Activated naive CD8-positive, alpha-beta T cell treated with anti-CD3 and anti-CD28 coated beads, Interleukin-2, amount 50 U/mL, for 24 hours (primary cell): ENCODE measurements around the gene HDAC7.

ENCODE experiments used
- ATAC-seq: fragments of 150-1000 bp; cut with Tn5 transposase; one replicate; pipeline ENCODE4 v1.10.0; 2021
- DNase-seq: peaks from one replicate; pipeline ENCODE4 v3.0.0; 2021
- H3K27ac Mint-ChIP-seq: one replicate; pipeline ENCODE4 v1.8.0; 2021; ENCODE audit warnings: mild to moderate bottlenecking, mixed read lengths
- H3K27me3 Mint-ChIP-seq: one replicate; pipeline ENCODE4 v1.8.0; 2021; ENCODE audit warnings: mixed read lengths
- H3K36me3 Mint-ChIP-seq: one replicate; pipeline ENCODE4 v1.8.0; 2021; ENCODE audit warnings: low read depth, mixed read lengths
- H3K4me1 Mint-ChIP-seq: one replicate; pipeline ENCODE4 v1.8.0; 2021; ENCODE audit warnings: mixed read lengths
- H3K4me3 Mint-ChIP-seq: one replicate; pipeline ENCODE4 v1.8.0; 2021; ENCODE audit warnings: mild to moderate bottlenecking, moderate library complexity, mixed read lengths
- H3K9me3 Mint-ChIP-seq: one replicate; pipeline ENCODE4 v1.8.0; 2021; ENCODE audit warnings: mixed read lengths

Gene HDAC7

DNA sequence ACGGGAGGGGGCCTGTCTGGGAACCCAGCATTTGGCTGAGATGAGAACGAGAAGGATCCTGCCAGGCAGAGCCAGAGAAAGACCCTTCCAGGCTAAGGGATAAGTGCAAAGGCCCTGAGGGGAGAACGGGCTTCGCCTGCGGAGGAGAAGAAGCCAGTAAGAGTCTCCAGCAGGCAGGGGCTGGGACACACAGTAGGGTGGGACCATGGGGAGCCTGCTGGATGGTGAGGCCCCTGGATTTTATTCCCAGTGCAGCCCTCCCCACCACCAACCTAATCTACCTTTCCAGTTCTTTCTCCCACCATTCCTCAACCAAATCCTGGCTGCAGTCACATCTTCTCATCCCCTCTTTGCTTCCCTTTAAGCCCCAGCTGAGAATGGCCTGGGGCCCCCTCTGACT, 73.6 kb downstream of the HDAC7 start:
- H3K4me3 Mint-ChIP-seq = no peak overlapping the region
- no peak for ATAC-seq
- no peaks in the 10 kb centered on the region for H3K36me3 Mint-ChIP-seq
- DNase-seq = no peak
- peaks cover 4% of the 10 kb centered on the region for H3K27me3 Mint-ChIP-seq
- H3K4me1 Mint-ChIP-seq = peaks cover 10% of the 10 kb centered on the region
- no peak overlapping the region for H3K27ac Mint-ChIP-seq
- no peaks in the 10 kb centered on the region for H3K9me3 Mint-ChIP-seq

- Mint-ChIP-seq H3K4me1 (peaks cover 15% of the 10 kb centered on the region), H3K36me3 (no peaks in the 10 kb centered on the region), H3K27me3 (peaks cover 4% of the 10 kb centered on the region), H3K27ac (no peak overlapping the region), H3K9me3 (no peaks in the 10 kb centered on the region), H3K4me3 (no peak overlapping the region)
- DNase-seq = no peak
- ATAC-seq = no peak
Observed at GRCh38 chr12:47745485-47746041, 74.1 kb downstream of the HDAC7 start.

DNA sequence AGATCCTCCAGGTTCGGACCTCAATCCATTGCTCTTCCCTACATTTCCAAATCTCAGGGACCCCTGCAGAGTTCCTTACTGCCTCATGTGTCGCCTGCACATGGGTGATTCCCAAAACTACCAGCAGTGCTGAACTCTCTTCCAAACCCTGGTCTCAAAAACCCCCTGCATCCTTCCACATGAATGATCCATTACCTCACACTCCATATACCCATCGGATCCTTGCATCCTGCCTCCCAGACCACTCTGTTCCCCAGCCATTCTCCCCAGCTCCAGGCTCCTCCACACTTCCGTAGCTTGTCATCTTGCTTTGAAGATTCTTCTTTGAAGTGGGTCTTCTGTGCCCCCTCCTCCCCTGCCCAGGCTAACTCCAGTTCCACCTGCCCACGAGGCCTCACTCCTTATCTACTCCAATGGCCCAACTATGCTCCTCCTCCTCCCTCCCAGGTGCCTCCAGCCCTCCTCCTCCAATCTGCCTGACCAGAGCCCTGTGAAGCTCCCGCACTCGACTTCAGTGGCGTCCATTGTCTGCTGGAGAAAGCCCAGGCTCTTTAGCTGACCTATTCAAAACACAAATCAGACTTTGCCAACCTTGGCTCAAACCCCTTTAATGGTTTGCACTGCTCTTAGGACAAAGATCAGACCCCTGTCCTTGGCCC, 74.8 kb downstream of the HDAC7 start:
- Mint-ChIP-seq H3K4me1 (peaks cover 19% of the 10 kb centered on the region), H3K9me3 (no peaks in the 10 kb centered on the region), H3K27ac (no peak overlapping the region), H3K4me3 (no peak overlapping the region), H3K27me3 (peaks cover 4% of the 10 kb centered on the region), H3K36me3 (no peaks in the 10 kb centered on the region)
- DNase-seq = no peak
- no peak for ATAC-seq

- no peaks in the 10 kb centered on the region for H3K36me3 Mint-ChIP-seq
- DNase-seq (peak; percentile 53), ATAC-seq (no peak)
- H3K27ac Mint-ChIP-seq = no peak overlapping the region
- H3K9me3 Mint-ChIP-seq = no peaks in the 10 kb centered on the region
- H3K4me1 Mint-ChIP-seq = peaks cover 24% of the 10 kb centered on the region
- H3K4me3 Mint-ChIP-seq = no peak overlapping the region
- H3K27me3 Mint-ChIP-seq = peaks cover 4% of the 10 kb centered on the region
Observed at GRCh38 chr12:47744005-47744651, 75.6 kb downstream of the HDAC7 start.

- Mint-ChIP-seq H3K27ac (no peak overlapping the region), H3K4me3 (no peak overlapping the region), H3K4me1 (peaks cover 26% of the 10 kb centered on the region), H3K9me3 (no peaks in the 10 kb centered on the region), H3K36me3 (no peaks in the 10 kb centered on the region), H3K27me3 (peaks cover 4% of the 10 kb centered on the region)
- DNase-seq (no peak), ATAC-seq (no peak)
Observed at GRCh38 chr12:47743311-47743860, 76.3 kb downstream of the HDAC7 start.

- Mint-ChIP-seq H3K36me3 (no peaks in the 10 kb centered on the region), H3K4me1 (peaks cover 26% of the 10 kb centered on the region), H3K4me3 (no peak overlapping the region), H3K9me3 (no peaks in the 10 kb centered on the region), H3K27ac (no peak overlapping the region), H3K27me3 (peaks cover 4% of the 10 kb centered on the region)
- ATAC-seq (no peak), DNase-seq (peak; percentile 84)
Observed at GRCh38 chr12:47742253-47742825, 77.4 kb downstream of the HDAC7 start.

GRCh38 chr12:47741340-47741703, 78.4 kb downstream of the HDAC7 start:
- Mint-ChIP-seq H3K27me3 (peaks cover 4% of the 10 kb centered on the region), H3K27ac (no peak overlapping the region), H3K9me3 (no peaks in the 10 kb centered on the region), H3K4me1 (peaks cover 26% of the 10 kb centered on the region), H3K36me3 (no peaks in the 10 kb centered on the region), H3K4me3 (no peak overlapping the region)
- DNase-seq = peak; percentile 71
- peak; percentile 50 for ATAC-seq

- no peak overlapping the region for H3K27ac Mint-ChIP-seq
Observed at GRCh38 chr12:47740606-47741339, 78.9 kb downstream of the HDAC7 start.

GRCh38 chr12:47739979-47740378, 79.7 kb downstream of the HDAC7 start:
- H3K27ac Mint-ChIP-seq = no peak overlapping the region
- no peak overlapping the region for H3K4me3 Mint-ChIP-seq
- ATAC-seq (no peak), DNase-seq (no peak)
- H3K4me1 Mint-ChIP-seq = peaks cover 26% of the 10 kb centered on the region
- H3K36me3 Mint-ChIP-seq = no peaks in the 10 kb centered on the region
- no peaks in the 10 kb centered on the region for H3K9me3 Mint-ChIP-seq
- peaks cover 2% of the 10 kb centered on the region for H3K27me3 Mint-ChIP-seq

More at GRCh38 chr12:47740606-47741339, 78.9 kb downstream of the HDAC7 start:
- Mint-ChIP-seq H3K4me1 (peaks cover 26% of the 10 kb centered on the region), H3K4me3 (no peak overlapping the region), H3K36me3 (no peaks in the 10 kb centered on the region), H3K27me3 (peaks cover 4% of the 10 kb centered on the region), H3K9me3 (no peaks in the 10 kb centered on the region)
- ATAC-seq (no peak), DNase-seq (no peak)

DNA sequence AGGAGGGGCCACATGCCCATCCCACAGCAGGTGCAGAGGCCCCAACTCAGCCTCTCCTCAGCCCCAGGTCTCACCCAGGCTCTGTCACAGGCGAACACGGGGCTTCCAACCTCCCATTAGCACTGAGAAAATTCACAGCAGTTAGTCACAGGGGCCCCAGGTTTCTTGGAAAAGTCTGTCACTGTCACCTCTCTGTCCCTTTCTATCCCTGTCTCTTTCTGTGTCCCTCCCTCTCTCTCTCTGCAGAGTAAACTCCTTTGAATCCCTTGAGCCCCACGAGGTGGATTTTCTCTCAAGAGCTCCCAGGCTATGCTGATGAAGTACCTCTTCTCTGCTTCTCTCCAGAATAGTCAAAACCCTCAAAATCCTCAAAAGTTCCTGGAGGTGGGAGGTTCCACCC, 80.4 kb downstream of the HDAC7 start:
- no peak overlapping the region for H3K4me3 Mint-ChIP-seq
- no peaks in the 10 kb centered on the region for H3K36me3 Mint-ChIP-seq
- H3K9me3 Mint-ChIP-seq = no peaks in the 10 kb centered on the region
- no peak overlapping the region for H3K27ac Mint-ChIP-seq
- peaks cover 26% of the 10 kb centered on the region for H3K4me1 Mint-ChIP-seq
- DNase-seq (no peak), ATAC-seq (no peak)
- no peaks in the 10 kb centered on the region for H3K27me3 Mint-ChIP-seq

DNA sequence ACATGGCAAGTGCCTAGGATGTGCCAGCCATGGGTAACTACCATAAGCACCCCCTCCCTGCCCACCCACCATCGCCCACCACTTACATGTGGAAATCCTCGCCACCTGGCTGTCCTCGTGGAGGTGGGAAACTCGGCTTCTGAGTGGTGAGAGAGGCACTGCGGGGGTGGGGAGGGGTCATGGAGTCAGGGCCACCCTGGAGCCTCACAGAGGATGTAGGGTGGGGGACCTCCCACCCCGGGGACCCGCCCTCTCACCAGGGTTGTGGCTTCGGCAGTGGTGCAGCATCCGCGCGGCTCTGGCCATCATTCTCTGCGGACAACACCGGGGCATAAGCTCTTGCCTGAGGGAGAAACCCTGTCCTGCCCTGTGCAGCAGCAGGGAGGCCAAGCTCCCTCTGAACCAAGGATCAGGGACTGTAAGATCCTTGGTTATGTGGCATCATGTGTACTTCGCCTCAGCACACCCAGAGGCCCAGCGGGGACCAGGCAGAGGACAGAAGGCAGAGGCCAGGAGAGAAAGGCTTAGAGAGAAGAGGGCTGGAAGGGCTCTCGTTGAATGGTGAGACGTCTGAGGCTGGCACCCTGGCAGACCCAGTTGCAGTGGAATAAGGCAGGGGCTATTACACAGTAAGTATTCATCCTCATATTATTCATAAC, 81.6 kb downstream of the HDAC7 start:
- no peaks in the 10 kb centered on the region for H3K36me3 Mint-ChIP-seq
- DNase-seq = no peak
- no peak overlapping the region for H3K4me3 Mint-ChIP-seq
- no peaks in the 10 kb centered on the region for H3K9me3 Mint-ChIP-seq
- no peak for ATAC-seq
- no peaks in the 10 kb centered on the region for H3K27me3 Mint-ChIP-seq
- peaks cover 26% of the 10 kb centered on the region for H3K4me1 Mint-ChIP-seq
- H3K27ac Mint-ChIP-seq = no peak overlapping the region

- DNase-seq (no peak), ATAC-seq (no peak)
- H3K36me3 Mint-ChIP-seq = no peaks in the 10 kb centered on the region
- peaks cover 26% of the 10 kb centered on the region for H3K4me1 Mint-ChIP-seq
- H3K27ac Mint-ChIP-seq = no peak overlapping the region
- H3K4me3 Mint-ChIP-seq = no peak overlapping the region
- H3K9me3 Mint-ChIP-seq = no peaks in the 10 kb centered on the region
- no peaks in the 10 kb centered on the region for H3K27me3 Mint-ChIP-seq
Observed at GRCh38 chr12:47736877-47737676, 82.6 kb downstream of the HDAC7 start.

DNA sequence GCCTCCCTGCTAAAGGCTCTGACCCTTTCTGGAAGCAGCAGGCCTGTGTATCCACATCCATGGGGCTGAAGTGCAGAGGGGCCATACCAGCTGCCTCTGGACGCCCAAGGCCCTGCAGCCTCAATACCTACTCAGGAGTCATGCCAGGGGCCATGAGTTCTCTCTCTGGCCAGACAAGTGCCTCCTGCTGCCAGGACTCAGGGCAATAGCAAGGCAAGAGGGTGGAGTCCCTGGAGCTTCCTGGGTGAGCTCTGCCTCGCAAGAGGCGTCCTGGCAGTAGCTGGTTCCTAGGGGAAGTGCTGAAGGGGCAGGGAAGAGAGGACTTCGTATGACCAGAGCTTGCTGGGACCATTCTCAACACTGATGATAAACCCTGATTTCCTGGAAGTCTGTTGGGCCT, 83.5 kb downstream of the HDAC7 start:
- Mint-ChIP-seq H3K9me3 (no peaks in the 10 kb centered on the region), H3K36me3 (no peaks in the 10 kb centered on the region), H3K27ac (no peak overlapping the region), H3K4me3 (no peak overlapping the region), H3K27me3 (no peaks in the 10 kb centered on the region), H3K4me1 (peaks cover 18% of the 10 kb centered on the region)
- DNase-seq = no peak
- no peak for ATAC-seq
